ENCODE data around the gene PLOD3. TPM values are rescaled to one million over a fixed set of nuclear protein-coding genes. Genes with fewer than 3 reads are reported as not detected.

The PLOD3 gene
- total and polyA plus RNA-seq, 9 of the 15 experiments (the other 6 are each of a cell fraction or from before 2014, with no cell fraction given) = 2.8 to 101 (median 30.9) TPM

DNA sequence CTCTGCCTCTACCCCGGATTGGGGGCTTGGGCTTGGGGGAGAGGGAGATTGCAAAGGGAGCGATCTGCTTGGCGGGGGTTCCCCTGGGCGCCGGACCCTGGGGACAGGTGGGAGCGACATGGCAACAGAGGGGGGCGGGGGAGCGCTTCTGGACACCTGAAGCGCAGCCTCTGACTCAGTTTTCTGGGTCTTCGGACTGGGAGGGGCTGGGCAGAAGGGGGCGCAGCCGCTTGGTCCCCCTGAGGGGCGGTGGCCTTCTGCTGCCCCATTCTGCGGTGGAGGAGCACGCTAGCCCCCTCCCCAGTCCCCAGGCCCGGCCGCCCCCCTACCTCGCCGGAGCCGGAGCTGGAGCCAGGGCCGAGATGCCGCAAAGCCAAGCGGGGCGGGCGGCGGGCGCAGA, 37.7 kb downstream of the PLOD3 start:
- ATAC-seq (no peak), DNase-seq (ENCODE audit: extremely low read depth in 1 of 4, low spot score in 3 of 4) (peak in 1 of 4 experiments; percentile 23), FAIRE-seq (no peak)
- TF ChIP-seq, protein P1, sequence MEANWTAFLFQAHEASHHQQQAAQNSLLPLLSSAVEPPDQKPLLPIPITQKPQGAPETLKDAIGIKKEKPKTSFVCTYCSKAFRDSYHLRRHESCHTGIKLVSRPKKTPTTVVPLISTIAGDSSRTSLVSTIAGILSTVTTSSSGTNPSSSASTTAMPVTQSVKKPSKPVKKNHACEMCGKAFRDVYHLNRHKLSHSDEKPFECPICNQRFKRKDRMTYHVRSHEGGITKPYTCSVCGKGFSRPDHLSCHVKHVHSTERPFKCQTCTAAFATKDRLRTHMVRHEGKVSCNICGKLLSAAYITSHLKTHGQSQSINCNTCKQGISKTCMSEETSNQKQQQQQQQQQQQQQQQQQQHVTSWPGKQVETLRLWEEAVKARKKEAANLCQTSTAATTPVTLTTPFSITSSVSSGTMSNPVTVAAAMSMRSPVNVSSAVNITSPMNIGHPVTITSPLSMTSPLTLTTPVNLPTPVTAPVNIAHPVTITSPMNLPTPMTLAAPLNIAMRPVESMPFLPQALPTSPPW (CRISPR knock-in tag; IDR thresholded peaks at IDR 0.05) = peak; percentile 11; the same call in 1 of the 2 replicates
- no peak for TF ChIP-seq KDM2B (CRISPR knock-in tag; IDR thresholded peaks at IDR 0.05)
- Histone ChIP-seq H3K9ac (ENCODE audit: insufficient read depth in 1 of 2, low read depth in 2 of 2, low read length in 2 of 2) (no peak overlapping the region), H3K36me3 (ENCODE audit: control insufficient read depth, insufficient read depth, low read length) (no peaks in the 10 kb centered on the region), H3K27me3 (ENCODE audit: control insufficient read depth in 2 of 2, insufficient read depth in 2 of 2, low read length in 2 of 2) (peaks cover 22 to 24% of the 10 kb centered on the region in 2 experiments; a peak in 4 of 5 replicates), H2AFZ (ENCODE audit: low read depth, low read length) (no peak overlapping the region), H3K4me3 (no peak overlapping the region), H3K79me2 (ENCODE audit: control insufficient read depth, insufficient read depth, low read length) (no peaks in the 10 kb centered on the region), H3K9me3 (replicated peaks; ENCODE audit: control insufficient read depth, insufficient read depth, low read depth, low read length) (no peaks in the 10 kb centered on the region), H3K9me1 (ENCODE audit: control insufficient read depth, insufficient read depth, low read length) (no peaks in the 10 kb centered on the region), H3K27ac (ENCODE audit: extremely low read depth, low read depth, low read length) (no peak overlapping the region), H3K4me1 (replicated peaks in 1 of 2; ENCODE audit: control insufficient read depth in 2 of 2, insufficient read depth in 2 of 2, low read length in 2 of 2) (peaks cover 0 to 16% of the 10 kb centered on the region in 2 experiments; a peak in 3 of 5 replicates), H3K4me2 (ENCODE audit: insufficient read depth, low read length) (no peak overlapping the region), H4K20me1 (replicated peaks; ENCODE audit: control insufficient read depth, insufficient read depth, low read length) (no peaks in the 10 kb centered on the region)
- ChIA-PET CTCF (ENCODE audit: low intra/inter-chr PET ratio) (no interaction called here), POLR2A (no interaction called here)
- BruUV-seq (replicated peaks) = no TSS peak
- 7% methylated on average over 13 of the region's 27 CpGs for WGBS (ENCODE audit: insufficient coverage, low coverage, missing lambda C conversion rate)
- in situ Hi-C loops (cut with MboI) = no loop called here
- intact Hi-C loops (cut with micrococcal nuclease) = no loop called here

- Histone ChIP-seq H3K4me1 (replicated peaks in 1 of 2; ENCODE audit: control insufficient read depth in 2 of 2, insufficient read depth in 2 of 2, low read length in 2 of 2) (peaks cover 3 to 21% of the 10 kb centered on the region in 2 experiments; a peak in 3 of 5 replicates), H3K27me3 (ENCODE audit: control insufficient read depth in 2 of 2, insufficient read depth in 2 of 2, low read length in 2 of 2) (peaks cover 22 to 24% of the 10 kb centered on the region in 2 experiments; a peak in 4 of 5 replicates), H3K79me2 (ENCODE audit: control insufficient read depth, insufficient read depth, low read length) (no peaks in the 10 kb centered on the region), H4K20me1 (replicated peaks; ENCODE audit: control insufficient read depth, insufficient read depth, low read length) (no peaks in the 10 kb centered on the region), H3K4me3 (no peak overlapping the region), H3K27ac (ENCODE audit: extremely low read depth, low read depth, low read length) (no peak overlapping the region), H3K36me3 (ENCODE audit: control insufficient read depth, insufficient read depth, low read length) (no peaks in the 10 kb centered on the region), H3K9me3 (replicated peaks; ENCODE audit: control insufficient read depth, insufficient read depth, low read depth, low read length) (no peaks in the 10 kb centered on the region), H3K9ac (ENCODE audit: insufficient read depth in 1 of 2, low read depth in 2 of 2, low read length in 2 of 2) (peak overlapping the region in 1 of 2 experiments; percentile 69; a peak in 2 of 4 replicates), H3K4me2 (ENCODE audit: insufficient read depth, low read length) (no peak overlapping the region), H2AFZ (ENCODE audit: low read depth, low read length) (no peak overlapping the region), H3K9me1 (ENCODE audit: control insufficient read depth, insufficient read depth, low read length) (no peaks in the 10 kb centered on the region)
- FAIRE-seq = no peak
- intact Hi-C loops (cut with micrococcal nuclease) = no loop called here
- CTCF ChIA-PET (ENCODE audit: low intra/inter-chr PET ratio) = no interaction called here
- BruUV-seq (replicated peaks) = no TSS peak
- ATAC-seq = no peak
- POLR2A ChIA-PET = interaction anchor here (0.5 kb wide), 1 partner anchor 93 kb away, joined by 3 read pairs; no protein-coding TSS in a partner anchor
- in situ Hi-C loops (cut with MboI) = no loop called here
- TF ChIP-seq, protein P1 (CRISPR knock-in tag; IDR thresholded peaks at IDR 0.05) = 0 out of 2 replicates have a peak, but pooled peaks have one; percentile 4
- TF ChIP-seq MCM7 (IDR thresholded peaks at IDR 0.05) (0 out of 4 replicates have a peak, but pooled peaks of 1 of the 2 experiments have one; percentile 53), ZZZ3 (IDR thresholded peaks at IDR 0.05) (no peak), MCM3 (IDR thresholded peaks at IDR 0.05) (0 out of 2 replicates have a peak, but pooled peaks have one; percentile 60)
- WGBS (ENCODE audit: insufficient coverage, low coverage, missing lambda C conversion rate) = 2% methylated on average over 20 of the region's 20 CpGs
- peak in 2 of 4 experiments; percentile 29 to 34 for DNase-seq (ENCODE audit: extremely low read depth in 1 of 4, low spot score in 3 of 4)
Measured at GRCh38 chr7:101179117-101179516, 38.3 kb downstream of the PLOD3 start.

Data from K562 (cell line).